ENCODE data around the gene IMP4. TPM values are rescaled to one million over a fixed set of nuclear protein-coding genes. Genes with fewer than 3 reads are reported as not detected.

The IMP4 gene
- total and polyA plus RNA-seq, 2 experiments from 2014 or later = 87.8 to 147 TPM

DNA sequence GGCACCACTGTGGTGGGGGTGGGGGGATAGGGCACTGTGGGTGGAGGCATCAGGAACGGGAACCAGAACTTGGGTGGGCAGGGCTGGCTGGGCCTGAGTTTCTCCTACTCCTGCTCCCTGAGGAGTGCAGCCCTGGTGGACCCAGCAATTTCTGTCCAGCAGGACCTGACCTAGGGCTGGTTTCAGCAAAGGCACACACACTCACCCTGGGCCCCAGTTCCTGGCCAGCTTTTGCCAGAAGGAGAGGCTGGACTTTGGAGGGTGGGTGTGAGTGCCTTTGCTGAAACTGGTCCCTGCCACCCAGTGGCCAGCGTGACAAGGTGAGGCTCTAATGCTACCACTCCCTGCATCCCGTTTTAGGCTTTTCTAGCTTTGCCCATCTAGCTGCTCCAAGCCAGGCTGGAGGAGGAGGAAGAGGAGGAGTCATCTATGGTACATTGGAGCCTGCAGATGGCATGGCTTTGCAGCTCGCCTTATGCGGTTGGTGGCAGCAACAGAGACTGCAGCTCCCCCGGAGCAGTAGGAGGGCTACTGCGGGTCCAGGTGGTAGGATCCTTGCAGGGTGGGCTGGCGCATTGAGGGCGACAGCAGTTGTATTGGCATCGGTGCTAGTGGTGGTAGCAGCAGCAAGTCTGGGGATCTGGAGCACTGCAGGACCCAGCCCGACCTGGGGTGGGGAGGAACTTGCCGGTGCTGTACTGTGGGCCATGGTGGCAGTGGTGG lies 40.4 kb upstream of the IMP4 start:
- no peaks in the 10 kb centered on the region for H3K4me1 ChIP-seq (ENCODE audit: insufficient read depth)
- no peak overlapping the region for H3K4me2 ChIP-seq
- H3K27me3 ChIP-seq (ENCODE audit: insufficient read depth) = no peaks in the 10 kb centered on the region
- no peak overlapping the region for H3K4me3 Mint-ChIP-seq
- ATAC-seq (peak; percentile 32; the same call in 1 of the 3 replicates), DNase-seq (ENCODE audit: low spot score) (no peak)
- H3K79me2 ChIP-seq (replicated peaks; ENCODE audit: insufficient read depth) = no peaks in the 10 kb centered on the region
- H3K36me3 ChIP-seq (ENCODE audit: insufficient read depth) = no peaks in the 10 kb centered on the region
- H3K4me1 Mint-ChIP-seq = no peaks in the 10 kb centered on the region
- no peak overlapping the region for H3K27ac Mint-ChIP-seq
- H3K36me3 Mint-ChIP-seq (ENCODE audit: low read depth) = no peaks in the 10 kb centered on the region
- peaks cover 11% of the 10 kb centered on the region for H3K27me3 Mint-ChIP-seq (ENCODE audit: insufficient read depth, low read depth, poor library complexity)
- H3K27ac ChIP-seq (ENCODE audit: low read depth) = no peak overlapping the region
- no peaks in the 10 kb centered on the region; the same call in 1 of the 3 replicates for H3K9me3 Mint-ChIP-seq
- H3K9me2 ChIP-seq (ENCODE audit: insufficient read depth) = 0 out of 2 replicates have a peak, but pooled peaks cover 4% of the 10 kb centered on the region
- no peaks in the 10 kb centered on the region for H4K20me1 ChIP-seq (replicated peaks; ENCODE audit: insufficient read depth)
- H3K4me3 ChIP-seq = no peak overlapping the region
- TF ChIP-seq CTCF (conservative IDR thresholded peaks at IDR 0.05; ENCODE audit: low read depth in 2 of 2) (peak in 1 of 2 experiments; percentile 23; a peak in 1 of 4 replicates), STAT1 (IDR thresholded peaks at IDR 0.05; ENCODE audit: unreplicated experiment) (no peak)
- H2AFZ ChIP-seq = no peak overlapping the region
- no peaks in the 10 kb centered on the region for H3F3A ChIP-seq (replicated peaks; ENCODE audit: low read depth)

DNA sequence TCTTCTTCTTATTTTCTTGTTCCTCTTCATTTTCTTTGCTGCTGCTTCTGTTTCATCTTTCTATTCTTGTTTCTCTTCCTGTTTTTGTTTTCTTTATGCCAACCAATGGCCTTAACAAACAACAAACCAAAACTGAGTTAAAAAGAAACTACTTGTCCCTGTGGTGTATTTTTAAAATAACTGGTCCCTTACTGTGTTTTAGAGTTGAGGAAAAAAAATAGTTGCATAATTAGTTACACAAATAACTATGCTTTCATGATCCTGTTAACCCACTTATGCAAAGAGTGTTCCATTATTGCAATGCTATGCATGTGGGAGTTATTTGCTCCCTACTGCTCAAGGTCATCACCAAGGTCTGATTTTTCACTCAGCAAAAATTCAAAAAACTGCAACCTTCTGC lies 39.5 kb upstream of the IMP4 start:
- H3K27ac ChIP-seq (ENCODE audit: low read depth) = no peak overlapping the region
- ATAC-seq (no peak), DNase-seq (ENCODE audit: low spot score) (no peak)
- no peak overlapping the region for H3K4me3 ChIP-seq
- no peak overlapping the region for H3K4me2 ChIP-seq
- Mint-ChIP-seq H3K36me3 (ENCODE audit: low read depth) (no peaks in the 10 kb centered on the region), H3K4me3 (no peak overlapping the region; the same call in 2 of the 3 replicates), H3K27ac (no peak overlapping the region), H3K27me3 (ENCODE audit: insufficient read depth, low read depth, poor library complexity) (peaks cover 11% of the 10 kb centered on the region), H3K9me3 (no peaks in the 10 kb centered on the region; the same call in 1 of the 3 replicates), H3K4me1 (no peaks in the 10 kb centered on the region)
- H2AFZ ChIP-seq = no peak overlapping the region
- no peaks in the 10 kb centered on the region for H3F3A ChIP-seq (replicated peaks; ENCODE audit: low read depth)
- 0 out of 2 replicates have a peak, but pooled peaks cover 4% of the 10 kb centered on the region for H3K9me2 ChIP-seq (ENCODE audit: insufficient read depth)
- no peaks in the 10 kb centered on the region for H3K4me1 ChIP-seq (ENCODE audit: insufficient read depth)
- no peaks in the 10 kb centered on the region for H4K20me1 ChIP-seq (replicated peaks; ENCODE audit: insufficient read depth)
- H3K36me3 ChIP-seq (ENCODE audit: insufficient read depth) = no peaks in the 10 kb centered on the region
- no peaks in the 10 kb centered on the region for H3K79me2 ChIP-seq (replicated peaks; ENCODE audit: insufficient read depth)
- no peaks in the 10 kb centered on the region for H3K27me3 ChIP-seq (ENCODE audit: insufficient read depth)
- no peak for TF ChIP-seq EZH2phosphoT487 (IDR thresholded peaks at IDR 0.05; ENCODE audit: unreplicated experiment)
- no peak for TF ChIP-seq ZNF462 (CRISPR knock-in tag; IDR thresholded peaks at IDR 0.05)
- TF ChIP-seq EZH2 (IDR thresholded peaks at IDR 0.05; ENCODE audit: low read depth, unreplicated experiment) = no peak
- TF ChIP-seq JUNB (IDR thresholded peaks at IDR 0.05; ENCODE audit: unreplicated experiment) = no peak
- no peak for TF ChIP-seq ZNF331 (CRISPR knock-in tag; IDR thresholded peaks at IDR 0.05; ENCODE audit: low read depth)
- TF ChIP-seq STAT1 (IDR thresholded peaks at IDR 0.05; ENCODE audit: unreplicated experiment) = no peak
- no peak for TF ChIP-seq CREB1 (CRISPR knock-in tag; IDR thresholded peaks at IDR 0.05; ENCODE audit: low read depth)
- TF ChIP-seq NANOG (IDR thresholded peaks at IDR 0.05; ENCODE audit: borderline replicate concordance) = no peak
- TF ChIP-seq POLR2AphosphoS5 (IDR thresholded peaks at IDR 0.05; ENCODE audit: low read depth) = no peak
- TF ChIP-seq, protein P1, sequence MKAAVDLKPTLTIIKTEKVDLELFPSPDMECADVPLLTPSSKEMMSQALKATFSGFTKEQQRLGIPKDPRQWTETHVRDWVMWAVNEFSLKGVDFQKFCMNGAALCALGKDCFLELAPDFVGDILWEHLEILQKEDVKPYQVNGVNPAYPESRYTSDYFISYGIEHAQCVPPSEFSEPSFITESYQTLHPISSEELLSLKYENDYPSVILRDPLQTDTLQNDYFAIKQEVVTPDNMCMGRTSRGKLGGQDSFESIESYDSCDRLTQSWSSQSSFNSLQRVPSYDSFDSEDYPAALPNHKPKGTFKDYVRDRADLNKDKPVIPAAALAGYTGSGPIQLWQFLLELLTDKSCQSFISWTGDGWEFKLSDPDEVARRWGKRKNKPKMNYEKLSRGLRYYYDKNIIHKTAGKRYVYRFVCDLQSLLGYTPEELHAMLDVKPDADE (IDR thresholded peaks at IDR 0.05) = no peak

All from GM23338 (cell line).